ENCODE data around the gene GATAD2B.
"Not testable (repeated sequence)": the region's sequence is repeated elsewhere in the genome, so short reads cannot be mapped to it uniquely, and the experiment has no call there.

The GATAD2B gene

GRCh38 chr1:153882296-153882912 lies 40.4 kb downstream of the GATAD2B start:
- DNase-seq, result no peak

GRCh38 chr1:153881751-153882150 lies 41.0 kb downstream of the GATAD2B start:
- no peak for DNase-seq

DNA sequence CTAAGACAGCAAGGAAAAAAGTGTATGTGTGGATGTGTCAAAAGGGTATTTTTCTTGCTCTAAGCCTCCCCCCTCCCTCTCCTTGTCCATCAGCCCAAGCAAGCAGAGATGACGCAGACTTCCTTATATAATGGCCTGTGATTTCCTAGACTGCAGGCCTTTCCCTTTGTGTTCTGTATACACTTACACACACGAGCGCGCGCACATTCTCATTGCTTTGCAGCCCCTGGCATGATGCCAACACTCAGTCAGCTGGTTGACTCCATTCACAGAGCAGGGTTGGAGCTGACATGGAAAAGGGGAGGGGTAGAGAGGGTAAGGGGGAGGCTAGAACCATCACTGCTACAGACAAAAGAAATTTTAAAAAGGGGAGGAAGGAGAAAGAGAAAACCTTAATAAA lies 41.8 kb downstream of the GATAD2B start:
- DNase-seq, result peak; percentile 84

DNA sequence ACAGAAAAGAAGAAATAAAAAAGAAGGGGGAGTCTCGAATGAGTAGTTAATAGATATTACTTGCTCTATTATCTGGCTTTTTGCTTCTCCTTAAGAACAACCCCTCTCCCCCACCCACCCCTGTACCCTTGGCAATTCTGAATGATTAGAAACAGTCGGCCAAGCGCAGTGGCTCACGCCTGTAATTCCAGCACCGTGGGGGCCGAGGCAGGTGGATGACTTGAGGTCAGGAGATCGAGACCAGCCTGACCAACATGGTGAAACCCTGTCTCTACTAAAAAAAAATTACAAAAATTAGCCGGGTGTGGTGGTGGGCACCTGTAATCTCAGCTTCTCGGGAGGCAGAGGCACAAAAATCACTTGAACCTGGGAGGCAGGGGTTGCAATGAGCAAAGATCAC lies 42.7 kb downstream of the GATAD2B start:
- no peak for DNase-seq

- DNase-seq, result no peak
Measured at GRCh38 chr1:153877112-153877511, 45.7 kb downstream of the GATAD2B start.

DNA sequence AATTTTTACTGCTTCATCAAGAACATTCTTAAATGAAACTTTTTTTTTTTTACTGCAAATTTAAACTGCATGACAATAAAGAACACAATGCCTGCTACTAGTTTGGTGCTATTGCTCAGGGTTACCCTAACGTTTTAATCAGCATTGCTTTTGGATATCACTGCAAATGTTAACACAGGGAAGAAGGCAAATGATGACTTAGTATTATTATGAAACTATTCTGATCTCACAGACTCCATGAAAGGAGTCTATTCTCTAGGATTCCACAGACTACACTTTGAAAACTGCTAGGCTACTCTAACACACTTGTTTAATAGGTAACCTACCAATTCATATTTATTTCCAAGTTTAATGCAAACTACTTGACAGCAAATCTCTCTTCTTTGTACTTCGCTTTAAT lies 49.8 kb downstream of the GATAD2B start:
- no peak for DNase-seq

GRCh38 chr1:153872331-153872730 lies 50.4 kb downstream of the GATAD2B start:
- DNase-seq, result no peak

GRCh38 chr1:153869486-153869885 lies 53.3 kb downstream of the GATAD2B start:
- no peak for DNase-seq

- DNase-seq, result no peak
Measured at GRCh38 chr1:153866045-153866850, 56.5 kb downstream of the GATAD2B start.

GRCh38 chr1:153860285-153860684 lies 62.5 kb downstream of the GATAD2B start:
- no peak for DNase-seq

DNA sequence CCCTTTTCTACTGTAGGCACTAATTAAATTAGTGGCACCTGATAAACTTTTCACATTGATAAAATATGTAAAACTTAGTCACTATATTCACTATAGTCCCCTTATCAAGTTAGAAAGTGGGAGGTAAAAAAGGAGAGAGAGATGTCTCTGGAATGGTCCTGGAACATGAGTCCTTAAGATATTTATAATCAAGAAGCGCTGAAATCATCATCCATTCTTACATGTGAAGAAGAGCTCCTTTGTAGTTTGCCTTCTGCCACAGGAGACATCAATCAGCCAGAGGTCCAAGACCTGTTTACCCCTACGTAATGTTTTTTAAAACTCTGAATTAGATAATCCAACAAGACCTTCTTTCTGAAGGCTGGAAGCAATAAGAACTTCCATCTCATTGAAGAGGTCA lies 65.3 kb downstream of the GATAD2B start:
- no peak for DNase-seq

DNA sequence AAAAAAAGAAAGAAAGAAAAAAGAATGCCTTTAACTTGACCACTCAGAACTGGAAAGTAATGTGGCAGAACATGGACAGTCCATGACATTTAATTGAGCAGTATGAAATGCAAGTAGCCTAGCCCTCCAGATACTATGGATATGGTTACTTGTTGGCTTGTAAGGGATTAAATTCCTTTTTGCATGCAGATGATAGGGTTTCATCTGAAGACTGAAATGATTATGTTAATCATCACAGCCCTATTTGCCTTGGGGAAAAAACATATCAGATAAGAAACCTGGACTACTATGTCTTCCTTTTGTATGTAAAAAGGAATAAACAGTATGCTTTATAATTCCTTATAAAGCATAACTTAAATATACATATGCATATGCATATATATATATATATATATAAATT lies 66.0 kb downstream of the GATAD2B start:
- no peak for DNase-seq

GRCh38 chr1:153852170-153852569 lies 70.6 kb downstream of the GATAD2B start:
- no peak for DNase-seq

DNA sequence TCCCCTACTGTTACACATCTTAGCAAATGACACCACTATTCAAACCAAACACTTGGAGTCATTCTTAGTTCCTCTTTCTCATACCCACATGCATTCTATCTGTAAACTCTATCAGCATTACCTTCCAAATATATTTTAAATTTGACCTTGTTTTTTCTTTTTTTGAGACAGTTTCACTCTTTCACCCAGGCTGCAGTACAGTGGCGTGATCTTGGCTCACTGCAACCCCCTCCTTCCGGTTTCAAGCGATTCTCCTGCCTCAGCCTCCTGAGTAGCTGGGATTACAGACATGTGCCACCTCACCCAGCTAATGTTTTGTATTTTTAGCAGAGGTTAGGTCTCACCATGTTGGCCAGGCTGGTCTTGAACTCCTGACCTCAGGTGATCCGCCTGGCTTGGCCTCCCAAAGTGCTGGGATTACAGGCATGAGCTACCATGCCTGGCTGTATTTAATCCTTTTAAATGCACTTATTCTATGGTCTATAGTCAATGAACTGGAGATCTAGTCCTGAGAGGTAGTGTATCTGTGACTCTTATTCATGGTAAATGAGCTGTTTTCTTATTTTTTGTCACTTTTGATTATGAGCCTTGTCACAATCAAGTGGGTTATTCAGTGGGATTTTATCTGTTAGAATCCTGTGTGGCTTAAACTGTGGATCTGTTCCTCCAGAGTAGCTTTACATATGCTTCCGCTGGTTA lies 73.1 kb downstream of the GATAD2B start:
- DNase-seq, result no peak

GRCh38 chr1:153848805-153849204 lies 74.0 kb downstream of the GATAD2B start:
- DNase-seq, result no peak

DNA sequence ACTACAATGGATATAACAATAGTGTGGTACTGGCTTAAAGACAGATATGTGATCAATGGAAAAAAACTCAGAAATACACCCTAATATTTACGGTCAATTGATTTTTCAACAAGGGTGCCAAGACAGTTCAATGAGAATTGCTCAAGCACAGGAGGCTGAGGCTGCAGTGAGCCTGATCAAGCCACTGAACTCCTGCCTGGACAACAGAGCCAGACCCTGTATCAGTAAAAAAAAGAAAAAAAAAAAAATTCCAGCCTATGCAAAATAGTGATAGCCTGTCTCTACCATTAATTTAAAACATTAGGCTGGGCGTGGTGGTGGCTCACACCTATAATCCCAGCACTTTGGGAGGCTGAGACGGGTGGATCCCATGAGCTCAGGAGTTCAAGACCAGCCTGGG lies 77.6 kb downstream of the GATAD2B start:
- DNase-seq, result no peak

- not testable (repeated sequence) for DNase-seq
Measured at GRCh38 chr1:153844349-153844748, 78.4 kb downstream of the GATAD2B start.

- DNase-seq, result no peak
Measured at GRCh38 chr1:153842006-153842471, 80.7 kb downstream of the GATAD2B start.

GRCh38 chr1:153841463-153841994 lies 81.2 kb downstream of the GATAD2B start:
- DNase-seq, result no peak

DNA sequence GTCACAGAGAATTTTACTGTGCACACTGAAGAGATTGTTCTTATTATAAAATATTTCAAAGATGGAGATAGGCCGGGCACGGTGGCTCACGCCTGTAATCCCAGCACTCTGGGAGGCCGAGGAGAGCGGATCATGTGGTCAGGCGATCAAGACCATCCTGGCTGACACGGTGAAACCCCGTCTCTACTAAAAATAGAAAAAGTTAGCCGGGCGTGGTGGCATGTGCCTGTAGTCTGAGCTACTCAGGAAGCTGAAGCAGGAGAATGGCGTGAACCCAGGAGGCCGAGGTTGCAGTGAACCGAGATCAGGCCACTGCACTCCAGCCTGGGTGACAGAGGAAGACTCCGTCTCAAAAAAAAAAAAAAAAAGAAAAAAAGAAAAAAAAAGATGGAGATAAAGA lies 82.0 kb downstream of the GATAD2B start:
- not testable (repeated sequence) for DNase-seq

DNA sequence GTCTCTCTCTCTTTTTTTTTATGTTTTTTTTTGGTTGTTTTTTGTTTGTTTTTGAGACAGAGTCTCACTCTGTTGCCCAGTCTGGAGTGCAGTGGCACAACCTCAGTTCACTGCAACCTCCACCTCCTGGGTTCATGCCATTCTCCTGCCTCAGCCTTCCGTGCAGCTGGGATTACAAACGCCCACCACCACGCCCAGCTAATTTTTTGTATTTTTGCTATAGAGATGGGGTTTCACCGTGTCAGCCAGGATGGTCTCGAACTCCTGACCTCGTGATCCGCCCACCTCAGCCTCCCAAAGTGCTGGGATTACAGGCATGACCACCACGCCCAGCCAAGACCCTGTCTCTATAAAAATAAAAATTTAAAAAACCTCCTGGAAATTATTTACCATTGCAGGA lies 88.8 kb downstream of the GATAD2B start:
- DNase-seq, result not testable (repeated sequence)

GRCh38 chr1:153833171-153833570 lies 89.6 kb downstream of the GATAD2B start:
- no peak for DNase-seq

DNA sequence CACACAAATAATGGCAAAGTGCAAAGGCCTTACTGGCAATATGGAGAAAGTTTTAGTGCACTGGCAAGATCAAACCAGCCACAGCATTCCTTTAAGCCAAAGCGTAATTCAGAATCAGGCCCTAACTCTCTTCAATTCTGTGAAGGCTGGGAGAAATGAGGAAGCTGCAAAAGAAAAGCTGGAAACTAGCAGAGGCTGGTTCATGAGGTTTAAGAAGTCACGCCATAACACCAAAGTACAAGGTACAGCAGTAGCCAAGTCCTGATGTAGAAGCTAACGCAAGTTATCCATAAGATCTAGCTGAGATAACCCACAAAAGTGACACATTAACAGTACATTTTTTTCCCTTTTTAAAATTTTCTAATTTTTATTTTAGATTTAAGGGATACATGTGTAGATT lies 90.5 kb downstream of the GATAD2B start:
- no peak for DNase-seq

DNA sequence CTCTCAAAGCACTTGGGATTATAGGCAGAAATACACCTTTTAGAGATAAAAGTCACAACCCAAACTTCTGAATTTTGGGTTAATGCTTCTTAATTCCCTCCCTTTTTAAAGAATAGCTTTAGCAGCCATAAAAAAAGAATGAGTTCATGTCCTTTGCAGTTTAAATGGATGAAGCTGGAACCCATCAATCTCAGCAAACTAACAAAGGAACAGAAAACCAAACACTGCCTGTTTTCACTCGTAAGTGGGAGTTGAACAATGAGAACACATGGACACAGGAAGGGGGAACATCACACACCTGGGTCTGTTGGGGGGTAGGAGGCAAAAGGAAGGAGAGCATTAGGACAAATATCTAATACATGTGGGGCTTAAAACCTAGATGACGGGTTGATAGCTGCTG lies 91.7 kb downstream of the GATAD2B start:
- no peak for DNase-seq
